Activated CD4-positive, alpha-beta T cell treated with anti-CD3 and anti-CD28 coated beads for 36 hours (primary cell): Measurements from ENCODE around the gene ZWILCH. TPM values are rescaled to one million over a fixed set of nuclear protein-coding genes. Genes with fewer than 3 reads are reported as not detected.
"Not testable (repeated sequence)": the region's sequence is repeated elsewhere in the genome, so short reads cannot be mapped to it uniquely, and the experiment has no call there.

Experiments
- ATAC-seq: fragments of 200-7000 bp; cut with Tn5 transposase; one replicate; pipeline ENCODE4 v1.10.0; 2021; ENCODE audit warnings: mild to moderate bottlenecking, moderate library complexity
- CTCF ChIA-PET: fragments of 350-600 bp; sonication (Branson Sonifier 250); formaldehyde crosslinking; loops from one replicate; lab custom pipeline; 2021; ENCODE audit warnings: antibody characterized with exemption; lab: Charles Lee
- POLR2A ChIA-PET: fragments of 350-600 bp; sonication (Branson Sonifier 250); formaldehyde crosslinking; loops from one replicate; lab custom pipeline; 2021; ENCODE audit warnings: antibody characterized with exemption, inconsistent platforms; lab: Charles Lee
- DNase-seq: peaks from one replicate; pipeline ENCODE4 v3.0.0-alpha.2; 2020
- H3K27ac Mint-ChIP-seq: one replicate; pipeline ENCODE4 v1.8.0; 2021; ENCODE audit warnings: mixed read lengths
- H3K27me3 Mint-ChIP-seq: one replicate; pipeline ENCODE4 v1.8.0; 2021; ENCODE audit warnings: mixed read lengths
- H3K36me3 Mint-ChIP-seq: one replicate; pipeline ENCODE4 v1.8.0; 2021; ENCODE audit warnings: low read depth, mixed read lengths
- H3K4me1 Mint-ChIP-seq: one replicate; pipeline ENCODE4 v1.8.0; 2021; ENCODE audit warnings: mixed read lengths
- H3K4me3 Mint-ChIP-seq: one replicate; pipeline ENCODE4 v1.8.0; 2021; ENCODE audit warnings: mild to moderate bottlenecking, moderate library complexity, mixed read lengths
- H3K9me3 Mint-ChIP-seq: one replicate; pipeline ENCODE4 v1.8.0; 2021; ENCODE audit warnings: low read depth, mixed read lengths
- intact Hi-C, 2 experiments: fragments of 100-400 bp; cut with DNase I in 1 of 2; cut with micrococcal nuclease in 1 of 2; formaldehyde crosslinking; loops; one replicate each; pipeline versions ENCODE4 v1.14.2 to v1.15.1; 2022 to 2024; cut with DNase I, micrococcal nuclease
- total RNA-seq, 2 experiments: library from RNA; stranded (reverse); gene quantifications; one replicate each; pipeline ENCODE4 v1.2.3, GENCODE V29; 2021

ZWILCH gene
- 10 to 100 TPM; 27.4 to 31.1 TPM for total RNA-seq

- Mint-ChIP-seq H3K27ac (peak within 1 kb of the TSS; percentile 98), H3K4me3 (peak within 1 kb of the TSS; percentile 88), H3K9me3 (no peaks in the 10 kb centered on the region), H3K27me3 (no peaks in the 10 kb centered on the region), H3K4me1 (peaks cover 56% of the 10 kb centered on the region), H3K36me3 (peaks cover 54% of the 10 kb centered on the region)
- ChIA-PET POLR2A (interaction anchor here (0.6 to 0.8 kb wide), 2 partner anchors 10 to 742 kb away, joined by 3 read pairs; no protein-coding TSS in a partner anchor), CTCF (interaction anchor here (0.7 to 2.8 kb wide), 5 partner anchors 7 to 438 kb away, joined by 3 to 15 read pairs (median 6); partner anchors contain the start of genes MAP2K1 and SNAPC5)
- intact Hi-C loops: loop anchor here (1.0 to 10.0 kb wide), 12 partner anchors 7 to 1320 kb away; partner anchors contain the start of genes MAP2K1 (in 2 of the 2), SNAPC5 (in 2 of the 2), TIPIN (in 2 of the 2) and CLPX (in 1 of the 2)
- ATAC-seq (peak; percentile 89), DNase-seq (peak; percentile 85)
Observed at GRCh38 chr15:66504563-66505429, at the start of gene ZWILCH, which contains the start of gene RPL4. ZWILCH (plus strand) TSS chr15:66505326; CDS start chr15:66505339, 13 bp downstream. RPL4 (minus strand) TSS chr15:66504855; CDS start chr15:66504790, 65 bp downstream.

GRCh38 chr15:66456211-66456610 lies 48.9 kb upstream of the ZWILCH start:
- Mint-ChIP-seq H3K36me3 (peaks cover 32% of the 10 kb centered on the region), H3K27ac (no peak overlapping the region), H3K4me3 (no peak overlapping the region), H3K4me1 (peaks cover 20% of the 10 kb centered on the region), H3K9me3 (no peaks in the 10 kb centered on the region), H3K27me3 (no peaks in the 10 kb centered on the region)
- POLR2A ChIA-PET: no interaction called here
- DNase-seq (peak; percentile 45), ATAC-seq (peak; percentile 75)
- CTCF ChIA-PET: interaction anchor here (0.7 kb wide), 1 partner anchor 162 kb away, joined by 3 read pairs; no protein-coding TSS in a partner anchor
- intact Hi-C loops: no loop called here

GRCh38 chr15:66459818-66460615 lies 45.1 kb upstream of the ZWILCH start:
- H3K27me3 Mint-ChIP-seq: no peaks in the 10 kb centered on the region
- intact Hi-C loops: no loop called here
- CTCF ChIA-PET: interaction anchor here (0.6 kb wide), 1 partner anchor 409 kb away, joined by 3 read pairs; no protein-coding TSS in a partner anchor
- no peak overlapping the region for H3K4me3 Mint-ChIP-seq
- peaks cover 33% of the 10 kb centered on the region for H3K36me3 Mint-ChIP-seq
- peak overlapping the region; percentile 51 for H3K27ac Mint-ChIP-seq
- POLR2A ChIA-PET: interaction anchor here (0.8 kb wide), 1 partner anchor 25 kb away, joined by 4 read pairs; no protein-coding TSS in a partner anchor
- H3K4me1 Mint-ChIP-seq: peaks cover 20% of the 10 kb centered on the region
- H3K9me3 Mint-ChIP-seq: no peaks in the 10 kb centered on the region
- DNase-seq (no peak), ATAC-seq (no peak)

- CTCF ChIA-PET, H3K27ac Mint-ChIP-seq, H3K4me1 Mint-ChIP-seq, H3K4me3 Mint-ChIP-seq, H3K9me3 Mint-ChIP-seq, ATAC-seq, intact Hi-C loops, H3K27me3 Mint-ChIP-seq, DNase-seq: not testable (repeated sequence)
- H3K36me3 Mint-ChIP-seq: peaks cover 40% of the 10 kb centered on the region
- POLR2A ChIA-PET: interaction anchor here (1.1 kb wide), 1 partner anchor 11 kb away, joined by 4 read pairs; no protein-coding TSS in a partner anchor
Observed at GRCh38 chr15:66461294-66461693, 43.8 kb upstream of the ZWILCH start.

- POLR2A ChIA-PET: interaction anchor here (1.1 kb wide), 1 partner anchor 10 kb away, joined by 4 read pairs; no protein-coding TSS in a partner anchor
- no peak overlapping the region for H3K4me3 Mint-ChIP-seq
Observed at GRCh38 chr15:66461917-66462316, 43.2 kb upstream of the ZWILCH start.

GRCh38 chr15:66462627-66463026 lies 42.5 kb upstream of the ZWILCH start:
- Mint-ChIP-seq H3K27me3 (no peaks in the 10 kb centered on the region), H3K4me3 (no peak overlapping the region), H3K36me3 (peaks cover 48% of the 10 kb centered on the region), H3K4me1 (peaks cover 7% of the 10 kb centered on the region), H3K9me3 (no peaks in the 10 kb centered on the region), H3K27ac (no peak overlapping the region)
- intact Hi-C loops: no loop called here
- ChIA-PET CTCF (interaction anchor here (0.7 kb wide), 2 partner anchors 145 to 260 kb away, joined by 3 read pairs; no protein-coding TSS in a partner anchor), POLR2A (interaction anchor here (0.6 kb wide), 1 partner anchor 98 kb away, joined by 5 read pairs; no protein-coding TSS in a partner anchor)
- DNase-seq (no peak), ATAC-seq (no peak)

More at GRCh38 chr15:66461917-66462316, 43.2 kb upstream of the ZWILCH start:
- H3K4me1 Mint-ChIP-seq: peaks cover 5% of the 10 kb centered on the region
- CTCF ChIA-PET: interaction anchor here (0.7 kb wide), 1 partner anchor 261 kb away, joined by 3 read pairs; no protein-coding TSS in a partner anchor
- ATAC-seq (no peak), DNase-seq (no peak)
- no peaks in the 10 kb centered on the region for H3K9me3 Mint-ChIP-seq
- H3K27ac Mint-ChIP-seq: no peak overlapping the region
- intact Hi-C loops: no loop called here
- peaks cover 44% of the 10 kb centered on the region for H3K36me3 Mint-ChIP-seq
- H3K27me3 Mint-ChIP-seq: no peaks in the 10 kb centered on the region

GRCh38 chr15:66465294-66465693 lies 39.8 kb upstream of the ZWILCH start:
- intact Hi-C loops, H3K27me3 Mint-ChIP-seq, ATAC-seq, H3K27ac Mint-ChIP-seq, POLR2A ChIA-PET, CTCF ChIA-PET, H3K4me3 Mint-ChIP-seq, DNase-seq, H3K9me3 Mint-ChIP-seq, H3K4me1 Mint-ChIP-seq: not testable (repeated sequence)
- peaks cover 48% of the 10 kb centered on the region for H3K36me3 Mint-ChIP-seq

GRCh38 chr15:66467162-66468040 lies 37.7 kb upstream of the ZWILCH start:
- CTCF ChIA-PET: interaction anchor here (1.5 kb wide), 1 partner anchor 31 kb away, joined by 7 read pairs; the partner anchor contains the start of gene SNAPC5
- H3K27ac Mint-ChIP-seq, ATAC-seq, H3K9me3 Mint-ChIP-seq, intact Hi-C loops, DNase-seq, H3K4me3 Mint-ChIP-seq, H3K27me3 Mint-ChIP-seq: not testable (repeated sequence)
- POLR2A ChIA-PET: interaction anchor here (0.6 kb wide), 1 partner anchor 40 kb away, joined by 3 read pairs; no protein-coding TSS in a partner anchor
- peaks cover 28% of the 10 kb centered on the region for H3K4me1 Mint-ChIP-seq
- peaks cover 47% of the 10 kb centered on the region for H3K36me3 Mint-ChIP-seq

GRCh38 chr15:66470825-66471224 lies 34.3 kb upstream of the ZWILCH start:
- Mint-ChIP-seq H3K36me3 (peaks cover 32% of the 10 kb centered on the region), H3K4me1 (peaks cover 46% of the 10 kb centered on the region)
- intact Hi-C loops, H3K27me3 Mint-ChIP-seq, POLR2A ChIA-PET, H3K9me3 Mint-ChIP-seq, ATAC-seq, H3K27ac Mint-ChIP-seq, H3K4me3 Mint-ChIP-seq, DNase-seq: not testable (repeated sequence)
- CTCF ChIA-PET: interaction anchor here (0.7 to 3.0 kb wide), 6 partner anchors 10 to 1004 kb away, joined by 3 to 8 read pairs (median 4); partner anchors contain the start of gene SNAPC5
